ENCODE data around the gene PPARGC1A. TPM values are rescaled to one million over a fixed set of nuclear protein-coding genes. Genes with fewer than 3 reads are reported as not detected.

Gene PPARGC1A
- total RNA-seq, 1 experiment from 2014 or later, result 0.12 TPM

- no peak overlapping the region for H3K4me3 Mint-ChIP-seq (ENCODE audit: unreplicated experiment)
- no peaks in the 10 kb centered on the region for H3K36me3 Mint-ChIP-seq (ENCODE audit: insufficient read depth, unreplicated experiment)
- peak; percentile 26 for DNase-seq (ENCODE audit: unreplicated experiment)
- BruUV-seq (replicated peaks), result no TSS peak
- intact Hi-C loops (cut with micrococcal nuclease), result no loop called here
- H3K27me3 Mint-ChIP-seq (ENCODE audit: insufficient read depth, unreplicated experiment), result no peaks in the 10 kb centered on the region
- TF ChIP-seq CTCF (IDR thresholded peaks at IDR 0.05; ENCODE audit: unreplicated experiment), result no peak
- peaks cover 14% of the 10 kb centered on the region for H3K4me1 Mint-ChIP-seq (ENCODE audit: insufficient read depth, unreplicated experiment)
- POLR2A ChIA-PET, result interaction anchor here (0.8 to 1.8 kb wide), 3 partner anchors 13 to 33 kb away, joined by 3 to 5 read pairs (median 3); partner anchors contain the start of gene PPARGC1A
- no peak overlapping the region for H3K27ac Mint-ChIP-seq (ENCODE audit: low read depth, unreplicated experiment)
- no peaks in the 10 kb centered on the region for H3K9me3 Mint-ChIP-seq (ENCODE audit: unreplicated experiment)
- CTCF ChIA-PET, result interaction anchor here (0.6 to 2.2 kb wide), 9 partner anchors 11 to 830 kb away, joined by 3 to 10 read pairs (median 3); no protein-coding TSS in a partner anchor
These were observed 33.3 kb upstream of the PPARGC1A start for GRCh38 chr4:23923141-23923540.

- Mint-ChIP-seq H3K9me3 (ENCODE audit: unreplicated experiment) (no peaks in the 10 kb centered on the region), H3K4me1 (ENCODE audit: insufficient read depth, unreplicated experiment) (peaks cover 14% of the 10 kb centered on the region), H3K27ac (ENCODE audit: low read depth, unreplicated experiment) (no peak overlapping the region), H3K36me3 (ENCODE audit: insufficient read depth, unreplicated experiment) (no peaks in the 10 kb centered on the region), H3K27me3 (ENCODE audit: insufficient read depth, unreplicated experiment) (no peaks in the 10 kb centered on the region), H3K4me3 (ENCODE audit: unreplicated experiment) (no peak overlapping the region)
- ChIA-PET CTCF (interaction anchor here (0.6 to 0.7 kb wide), 7 partner anchors 22 to 831 kb away, joined by 3 to 5 read pairs (median 3); no protein-coding TSS in a partner anchor), POLR2A (interaction anchor here (1.4 to 1.8 kb wide), 2 partner anchors 18 to 32 kb away, joined by 3 to 5 read pairs; partner anchors contain the start of gene PPARGC1A)
- no peak for DNase-seq (ENCODE audit: unreplicated experiment)
- intact Hi-C loops (cut with micrococcal nuclease), result no loop called here
- no peak for TF ChIP-seq CTCF (IDR thresholded peaks at IDR 0.05; ENCODE audit: unreplicated experiment)
- BruUV-seq (replicated peaks), result no TSS peak
These were observed 32.8 kb upstream of the PPARGC1A start for GRCh38 chr4:23922541-23923111.

GRCh38 chr4:23922013-23922412, 32.2 kb upstream of the PPARGC1A start:
- Mint-ChIP-seq H3K4me3 (ENCODE audit: unreplicated experiment) (no peak overlapping the region), H3K36me3 (ENCODE audit: insufficient read depth, unreplicated experiment) (no peaks in the 10 kb centered on the region), H3K9me3 (ENCODE audit: unreplicated experiment) (no peaks in the 10 kb centered on the region), H3K27ac (ENCODE audit: low read depth, unreplicated experiment) (no peak overlapping the region), H3K4me1 (ENCODE audit: insufficient read depth, unreplicated experiment) (peaks cover 14% of the 10 kb centered on the region), H3K27me3 (ENCODE audit: insufficient read depth, unreplicated experiment) (no peaks in the 10 kb centered on the region)
- no peak for DNase-seq (ENCODE audit: unreplicated experiment)
- ChIA-PET POLR2A (interaction anchor here (1.4 kb wide), 1 partner anchor 17 kb away, joined by 3 read pairs; no protein-coding TSS in a partner anchor), CTCF (no interaction called here)
- no peak for TF ChIP-seq CTCF (IDR thresholded peaks at IDR 0.05; ENCODE audit: unreplicated experiment)
- BruUV-seq (replicated peaks), result no TSS peak
- intact Hi-C loops (cut with micrococcal nuclease), result no loop called here

GRCh38 chr4:23921447-23921845, 31.6 kb upstream of the PPARGC1A start:
- DNase-seq (ENCODE audit: unreplicated experiment), result no peak
- Mint-ChIP-seq H3K36me3 (ENCODE audit: insufficient read depth, unreplicated experiment) (no peaks in the 10 kb centered on the region), H3K9me3 (ENCODE audit: unreplicated experiment) (no peaks in the 10 kb centered on the region), H3K27ac (ENCODE audit: low read depth, unreplicated experiment) (no peak overlapping the region), H3K27me3 (ENCODE audit: insufficient read depth, unreplicated experiment) (no peaks in the 10 kb centered on the region), H3K4me1 (ENCODE audit: insufficient read depth, unreplicated experiment) (peaks cover 14% of the 10 kb centered on the region), H3K4me3 (ENCODE audit: unreplicated experiment) (no peak overlapping the region)
- BruUV-seq (replicated peaks), result no TSS peak
- intact Hi-C loops (cut with micrococcal nuclease), result no loop called here
- no peak for TF ChIP-seq CTCF (IDR thresholded peaks at IDR 0.05; ENCODE audit: unreplicated experiment)
- POLR2A ChIA-PET, result no interaction called here
- CTCF ChIA-PET, result no interaction called here
